GM12891 (cell line): Measurements from ENCODE around the gene PPP6R1.

Source experiments
- PAX5 ChIP-seq: IDR thresholded peaks from 2 replicates; pipeline ENCODE4 v1.6.1; 2011; ENCODE audit warnings: low read length, moderate library complexity, mild to moderate bottlenecking; ENCODE audit not compliant: insufficient read depth, severe bottlenecking
- POLR2A ChIP-seq: IDR thresholded peaks from 2 replicates; pipeline ENCODE4 v1.6.1; 2011; ENCODE audit warnings: low read depth, low read length, control low read depth
- POLR2AphosphoS5 ChIP-seq: IDR thresholded peaks from 2 replicates; pipeline ENCODE4 v1.6.1; 2011; ENCODE audit warnings: low read depth, low read length, control low read depth
- POU2F2 ChIP-seq: IDR thresholded peaks from 2 replicates; pipeline ENCODE4 v1.6.1; 2011; ENCODE audit warnings: low read depth, mild to moderate bottlenecking, control low read depth, low read length, moderate library complexity
- SPI1 ChIP-seq: IDR thresholded peaks from 2 replicates; pipeline ENCODE4 v1.6.1; 2011; ENCODE audit warnings: low read depth, low read length, control low read depth
- TAF1 ChIP-seq: IDR thresholded peaks from 2 replicates; pipeline ENCODE4 v1.6.1; 2011; ENCODE audit warnings: low read depth, low read length, control low read depth

DNA sequence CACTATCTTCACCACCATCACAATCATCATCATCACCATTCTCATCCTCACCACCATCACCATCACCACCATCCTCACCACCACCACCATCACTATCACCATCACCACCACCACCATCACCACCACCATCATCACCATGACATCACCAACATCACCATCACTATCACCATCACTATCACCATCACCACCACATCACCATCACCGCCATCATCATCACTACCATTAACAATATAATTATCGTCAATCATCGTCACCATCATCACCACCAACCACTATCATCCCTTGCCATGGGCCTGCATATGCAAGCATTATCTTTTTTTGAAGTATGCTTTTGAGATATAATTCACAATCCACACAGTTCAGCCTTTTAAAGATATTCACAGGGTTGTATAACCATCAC lies 7.6 kb upstream of the PPP6R1 start:
- no peak for TF ChIP-seq PAX5
- TF ChIP-seq POLR2AphosphoS5, result no peak
- no peak for TF ChIP-seq POLR2A
- TF ChIP-seq TAF1, result no peak
- TF ChIP-seq SPI1, result no peak
- no peak for TF ChIP-seq POU2F2
